Measurements from ENCODE around the gene ZNF107. TPM values are rescaled to one million over a fixed set of nuclear protein-coding genes. Genes with fewer than 3 reads are reported as not detected.

Gene ZNF107
- total and polyA plus RNA-seq, 2 experiments from 2014 or later: 14.8 to 55.3 TPM

DNA sequence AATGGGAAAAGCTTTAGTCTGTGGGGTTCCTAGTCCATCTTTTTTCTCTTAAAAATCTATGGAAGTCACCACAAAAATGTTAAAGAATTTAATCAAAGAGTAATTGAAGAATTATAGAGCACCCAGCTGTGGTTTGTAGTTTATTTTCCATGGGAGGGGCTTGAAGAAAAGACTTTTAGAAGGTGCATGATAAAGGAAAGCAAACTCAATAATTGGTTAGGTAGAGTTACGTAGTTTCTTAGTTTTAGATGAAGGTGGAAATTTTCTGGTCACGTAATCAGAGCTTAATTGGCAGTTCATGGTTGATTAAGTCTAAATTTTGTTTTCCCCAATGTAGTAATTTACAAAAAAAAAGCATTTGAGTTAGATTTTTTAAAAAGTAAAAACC, 724 bp downstream of the ZNF107 start (continued):
- TF ChIP-seq, protein P1, sequence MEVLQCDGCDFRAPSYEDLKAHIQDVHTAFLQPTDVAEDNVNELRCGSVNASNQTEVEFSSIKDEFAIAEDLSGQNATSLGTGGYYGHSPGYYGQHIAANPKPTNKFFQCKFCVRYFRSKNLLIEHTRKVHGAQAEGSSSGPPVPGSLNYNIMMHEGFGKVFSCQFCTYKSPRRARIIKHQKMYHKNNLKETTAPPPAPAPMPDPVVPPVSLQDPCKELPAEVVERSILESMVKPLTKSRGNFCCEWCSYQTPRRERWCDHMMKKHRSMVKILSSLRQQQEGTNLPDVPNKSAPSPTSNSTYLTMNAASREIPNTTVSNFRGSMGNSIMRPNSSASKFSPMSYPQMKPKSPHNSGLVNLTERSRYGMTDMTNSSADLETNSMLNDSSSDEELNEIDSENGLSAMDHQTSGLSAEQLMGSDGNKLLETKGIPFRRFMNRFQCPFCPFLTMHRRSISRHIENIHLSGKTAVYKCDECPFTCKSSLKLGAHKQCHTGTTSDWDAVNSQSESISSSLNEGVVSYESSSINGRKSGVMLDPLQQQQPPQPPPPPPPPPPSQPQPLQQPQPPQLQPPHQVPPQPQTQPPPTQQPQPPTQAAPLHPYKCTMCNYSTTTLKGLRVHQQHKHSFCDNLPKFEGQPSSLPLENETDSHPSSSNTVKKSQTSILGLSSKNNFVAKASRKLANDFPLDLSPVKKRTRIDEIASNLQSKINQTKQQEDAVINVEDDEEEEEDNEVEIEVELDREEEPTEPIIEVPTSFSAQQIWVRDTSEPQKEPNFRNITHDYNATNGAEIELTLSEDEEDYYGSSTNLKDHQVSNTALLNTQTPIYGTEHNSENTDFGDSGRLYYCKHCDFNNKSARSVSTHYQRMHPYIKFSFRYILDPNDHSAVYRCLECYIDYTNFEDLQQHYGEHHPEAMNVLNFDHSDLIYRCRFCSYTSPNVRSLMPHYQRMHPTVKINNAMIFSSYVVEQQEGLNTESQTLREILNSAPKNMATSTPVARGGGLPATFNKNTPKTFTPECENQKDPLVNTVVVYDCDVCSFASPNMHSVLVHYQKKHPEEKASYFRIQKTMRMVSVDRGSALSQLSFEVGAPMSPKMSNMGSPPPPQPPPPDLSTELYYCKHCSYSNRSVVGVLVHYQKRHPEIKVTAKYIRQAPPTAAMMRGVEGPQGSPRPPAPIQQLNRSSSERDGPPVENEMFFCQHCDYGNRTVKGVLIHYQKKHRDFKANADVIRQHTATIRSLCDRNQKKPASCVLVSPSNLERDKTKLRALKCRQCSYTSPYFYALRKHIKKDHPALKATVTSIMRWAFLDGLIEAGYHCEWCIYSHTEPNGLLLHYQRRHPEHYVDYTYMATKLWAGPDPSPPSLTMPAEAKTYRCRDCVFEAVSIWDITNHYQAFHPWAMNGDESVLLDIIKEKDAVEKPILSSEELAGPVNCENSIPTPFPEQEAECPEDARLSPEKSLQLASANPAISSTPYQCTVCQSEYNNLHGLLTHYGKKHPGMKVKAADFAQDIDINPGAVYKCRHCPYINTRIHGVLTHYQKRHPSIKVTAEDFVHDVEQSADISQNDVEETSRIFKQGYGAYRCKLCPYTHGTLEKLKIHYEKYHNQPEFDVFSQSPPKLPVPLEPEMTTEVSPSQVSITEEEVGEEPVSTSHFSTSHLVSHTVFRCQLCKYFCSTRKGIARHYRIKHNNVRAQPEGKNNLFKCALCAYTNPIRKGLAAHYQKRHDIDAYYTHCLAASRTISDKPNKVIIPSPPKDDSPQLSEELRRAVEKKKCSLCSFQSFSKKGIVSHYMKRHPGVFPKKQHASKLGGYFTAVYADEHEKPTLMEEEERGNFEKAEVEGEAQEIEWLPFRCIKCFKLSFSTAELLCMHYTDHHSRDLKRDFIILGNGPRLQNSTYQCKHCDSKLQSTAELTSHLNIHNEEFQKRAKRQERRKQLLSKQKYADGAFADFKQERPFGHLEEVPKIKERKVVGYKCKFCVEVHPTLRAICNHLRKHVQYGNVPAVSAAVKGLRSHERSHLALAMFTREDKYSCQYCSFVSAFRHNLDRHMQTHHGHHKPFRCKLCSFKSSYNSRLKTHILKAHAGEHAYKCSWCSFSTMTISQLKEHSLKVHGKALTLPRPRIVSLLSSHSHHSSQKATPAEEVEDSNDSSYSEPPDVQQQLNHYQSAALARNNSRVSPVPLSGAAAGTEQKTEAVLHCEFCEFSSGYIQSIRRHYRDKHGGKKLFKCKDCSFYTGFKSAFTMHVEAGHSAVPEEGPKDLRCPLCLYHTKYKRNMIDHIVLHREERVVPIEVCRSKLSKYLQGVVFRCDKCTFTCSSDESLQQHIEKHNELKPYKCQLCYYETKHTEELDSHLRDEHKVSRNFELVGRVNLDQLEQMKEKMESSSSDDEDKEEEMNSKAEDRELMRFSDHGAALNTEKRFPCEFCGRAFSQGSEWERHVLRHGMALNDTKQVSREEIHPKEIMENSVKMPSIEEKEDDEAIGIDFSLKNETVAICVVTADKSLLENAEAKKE (CRISPR knock-in tag; IDR thresholded peaks at IDR 0.05): no peak
- TF ChIP-seq, protein P2, sequence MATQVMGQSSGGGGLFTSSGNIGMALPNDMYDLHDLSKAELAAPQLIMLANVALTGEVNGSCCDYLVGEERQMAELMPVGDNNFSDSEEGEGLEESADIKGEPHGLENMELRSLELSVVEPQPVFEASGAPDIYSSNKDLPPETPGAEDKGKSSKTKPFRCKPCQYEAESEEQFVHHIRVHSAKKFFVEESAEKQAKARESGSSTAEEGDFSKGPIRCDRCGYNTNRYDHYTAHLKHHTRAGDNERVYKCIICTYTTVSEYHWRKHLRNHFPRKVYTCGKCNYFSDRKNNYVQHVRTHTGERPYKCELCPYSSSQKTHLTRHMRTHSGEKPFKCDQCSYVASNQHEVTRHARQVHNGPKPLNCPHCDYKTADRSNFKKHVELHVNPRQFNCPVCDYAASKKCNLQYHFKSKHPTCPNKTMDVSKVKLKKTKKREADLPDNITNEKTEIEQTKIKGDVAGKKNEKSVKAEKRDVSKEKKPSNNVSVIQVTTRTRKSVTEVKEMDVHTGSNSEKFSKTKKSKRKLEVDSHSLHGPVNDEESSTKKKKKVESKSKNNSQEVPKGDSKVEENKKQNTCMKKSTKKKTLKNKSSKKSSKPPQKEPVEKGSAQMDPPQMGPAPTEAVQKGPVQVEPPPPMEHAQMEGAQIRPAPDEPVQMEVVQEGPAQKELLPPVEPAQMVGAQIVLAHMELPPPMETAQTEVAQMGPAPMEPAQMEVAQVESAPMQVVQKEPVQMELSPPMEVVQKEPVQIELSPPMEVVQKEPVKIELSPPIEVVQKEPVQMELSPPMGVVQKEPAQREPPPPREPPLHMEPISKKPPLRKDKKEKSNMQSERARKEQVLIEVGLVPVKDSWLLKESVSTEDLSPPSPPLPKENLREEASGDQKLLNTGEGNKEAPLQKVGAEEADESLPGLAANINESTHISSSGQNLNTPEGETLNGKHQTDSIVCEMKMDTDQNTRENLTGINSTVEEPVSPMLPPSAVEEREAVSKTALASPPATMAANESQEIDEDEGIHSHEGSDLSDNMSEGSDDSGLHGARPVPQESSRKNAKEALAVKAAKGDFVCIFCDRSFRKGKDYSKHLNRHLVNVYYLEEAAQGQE (IDR thresholded peaks at IDR 0.05; ENCODE audit: unreplicated experiment): no peak
- TF ChIP-seq ZNF331 (CRISPR knock-in tag; IDR thresholded peaks at IDR 0.05; ENCODE audit: low read depth): no peak
- no peak for TF ChIP-seq CREB1 (CRISPR knock-in tag; IDR thresholded peaks at IDR 0.05; ENCODE audit: low read depth)
- no peak for TF ChIP-seq NANOG (IDR thresholded peaks at IDR 0.05; ENCODE audit: borderline replicate concordance)
- TF ChIP-seq ZNF114 (CRISPR knock-in tag; IDR thresholded peaks at IDR 0.05): no peak
- no peak for TF ChIP-seq POLR2AphosphoS5 (IDR thresholded peaks at IDR 0.05; ENCODE audit: low read depth)
- TF ChIP-seq EZH2phosphoT487 (IDR thresholded peaks at IDR 0.05; ENCODE audit: unreplicated experiment): no peak
- TF ChIP-seq, protein P3, sequence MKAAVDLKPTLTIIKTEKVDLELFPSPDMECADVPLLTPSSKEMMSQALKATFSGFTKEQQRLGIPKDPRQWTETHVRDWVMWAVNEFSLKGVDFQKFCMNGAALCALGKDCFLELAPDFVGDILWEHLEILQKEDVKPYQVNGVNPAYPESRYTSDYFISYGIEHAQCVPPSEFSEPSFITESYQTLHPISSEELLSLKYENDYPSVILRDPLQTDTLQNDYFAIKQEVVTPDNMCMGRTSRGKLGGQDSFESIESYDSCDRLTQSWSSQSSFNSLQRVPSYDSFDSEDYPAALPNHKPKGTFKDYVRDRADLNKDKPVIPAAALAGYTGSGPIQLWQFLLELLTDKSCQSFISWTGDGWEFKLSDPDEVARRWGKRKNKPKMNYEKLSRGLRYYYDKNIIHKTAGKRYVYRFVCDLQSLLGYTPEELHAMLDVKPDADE (IDR thresholded peaks at IDR 0.05): no peak
- no peak for TF ChIP-seq EZH2 (IDR thresholded peaks at IDR 0.05; ENCODE audit: low read depth, unreplicated experiment)
